Frontal cortex (tissue), 4 donors: ENCODE data around the gene TAF4B. TPM values are rescaled to one million over a fixed set of nuclear protein-coding genes. Genes with fewer than 3 reads are reported as not detected.
"Not testable (repeated sequence)": the region's sequence is repeated elsewhere in the genome, so short reads cannot be mapped to it uniquely, and the experiment has no call there.

Source experiments
- DNase-seq, 2 donors: peaks; one replicate each; pipeline ENCODE4 v3.0.0; 2012; ENCODE audit warnings: low spot score in 2 of 2
- FAIRE-seq: peaks from 2 replicates; lab custom pipeline; 2012; peaks lifted over from hg19 to GRCh38; lab: Jason Lieb, UNC
- total RNA-seq: library from RNA; depleted of rRNA; stranded (reverse); fragments of >200 nt; gene quantifications from one replicate; pipeline ENCODE4 v1.2.3, GENCODE V29; 2014
- donor health status: control.
- donor health status: control.
- donor health status: control.

Gene TAF4B
- total RNA-seq, 1 donor from 2014 or later, result 2.0 TPM

GRCh38 chr18:26233208-26233607 lies 7.0 kb downstream of the TAF4B start:
- FAIRE-seq, result no peak

GRCh38 chr18:26237363-26237762 lies 11.1 kb downstream of the TAF4B start:
- DNase-seq, FAIRE-seq: not testable (repeated sequence)

More at GRCh38 chr18:26233208-26233607, 7.0 kb downstream of the TAF4B start:
- no peak for DNase-seq

GRCh38 chr18:26238718-26239117 lies 12.5 kb downstream of the TAF4B start:
- not testable (repeated sequence) for FAIRE-seq

GRCh38 chr18:26242392-26242791 lies 16.1 kb downstream of the TAF4B start:
- DNase-seq, FAIRE-seq: not testable (repeated sequence)

More at GRCh38 chr18:26238718-26239117, 12.5 kb downstream of the TAF4B start:
- DNase-seq, result not testable (repeated sequence)

GRCh38 chr18:26245434-26245833 lies 19.2 kb downstream of the TAF4B start:
- FAIRE-seq, DNase-seq: not testable (repeated sequence)

- no peak for FAIRE-seq
- DNase-seq, result no peak
These were observed 26.2 kb downstream of the TAF4B start for GRCh38 chr18:26252411-26252810.

GRCh38 chr18:26254808-26255207 lies 28.6 kb downstream of the TAF4B start:
- FAIRE-seq, DNase-seq: not testable (repeated sequence)

- DNase-seq (no peak), FAIRE-seq (no peak)
These were observed 29.7 kb downstream of the TAF4B start for GRCh38 chr18:26255695-26256622.

GRCh38 chr18:26258711-26259110 lies 32.5 kb downstream of the TAF4B start:
- FAIRE-seq (no peak), DNase-seq (no peak)

GRCh38 chr18:26259416-26259815 lies 33.2 kb downstream of the TAF4B start:
- not testable (repeated sequence) for DNase-seq, FAIRE-seq

- DNase-seq (no peak), FAIRE-seq (no peak)
These were observed 35.9 kb downstream of the TAF4B start for GRCh38 chr18:26262156-26262555.

GRCh38 chr18:26267357-26267930 lies 41.2 kb downstream of the TAF4B start:
- FAIRE-seq (no peak), DNase-seq (no peak)

- FAIRE-seq (no peak), DNase-seq (no peak)
These were observed 42.2 kb downstream of the TAF4B start for GRCh38 chr18:26268454-26268853.

- no peak for FAIRE-seq
These were observed 45.8 kb downstream of the TAF4B start for GRCh38 chr18:26271917-26272549.

GRCh38 chr18:26277374-26277773 lies 51.1 kb downstream of the TAF4B start:
- DNase-seq (no peak), FAIRE-seq (no peak)

More at GRCh38 chr18:26271917-26272549, 45.8 kb downstream of the TAF4B start:
- DNase-seq, result no peak

- FAIRE-seq, result no peak
These were observed 53.2 kb downstream of the TAF4B start for GRCh38 chr18:26279428-26279827.

GRCh38 chr18:26286008-26286407 lies 59.8 kb downstream of the TAF4B start:
- no peak for FAIRE-seq

More at GRCh38 chr18:26279428-26279827, 53.2 kb downstream of the TAF4B start:
- no peak for DNase-seq

GRCh38 chr18:26287644-26288043 lies 61.4 kb downstream of the TAF4B start:
- no peak for DNase-seq
- FAIRE-seq, result no peak

More at GRCh38 chr18:26286008-26286407, 59.8 kb downstream of the TAF4B start:
- no peak for DNase-seq

- FAIRE-seq, result no peak
These were observed 64.1 kb downstream of the TAF4B start for GRCh38 chr18:26290385-26290784.

GRCh38 chr18:26293982-26294381 lies 67.7 kb downstream of the TAF4B start:
- no peak for DNase-seq
- no peak for FAIRE-seq

More at GRCh38 chr18:26290385-26290784, 64.1 kb downstream of the TAF4B start:
- no peak for DNase-seq
